Measurements from ENCODE around the gene SIRPA.
"Not testable (repeated sequence)": the region's sequence is repeated elsewhere in the genome, so short reads cannot be mapped to it uniquely, and the experiment has no call there.

The SIRPA gene

DNA sequence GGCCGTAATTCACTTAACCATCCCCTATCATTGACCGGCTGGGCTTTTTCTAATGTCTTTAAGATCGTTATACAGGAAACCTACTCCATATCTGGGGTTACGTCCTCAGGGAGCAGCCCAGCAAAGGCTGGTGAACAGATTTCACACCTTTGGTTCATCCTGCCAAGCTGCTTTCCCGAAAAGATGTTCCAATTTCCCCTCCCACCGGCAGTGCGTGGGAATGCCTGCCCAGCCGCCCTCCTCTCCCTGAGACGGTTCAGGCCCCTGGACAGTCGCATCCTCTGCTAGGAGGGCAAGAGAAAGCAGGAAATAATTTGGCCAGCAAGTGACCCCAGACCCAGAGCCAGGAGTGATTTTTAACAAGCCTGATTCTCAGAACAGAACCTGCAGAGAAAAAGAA is 16.3 kb downstream of the SIRPA start:
- DNase-seq: no peak

DNA sequence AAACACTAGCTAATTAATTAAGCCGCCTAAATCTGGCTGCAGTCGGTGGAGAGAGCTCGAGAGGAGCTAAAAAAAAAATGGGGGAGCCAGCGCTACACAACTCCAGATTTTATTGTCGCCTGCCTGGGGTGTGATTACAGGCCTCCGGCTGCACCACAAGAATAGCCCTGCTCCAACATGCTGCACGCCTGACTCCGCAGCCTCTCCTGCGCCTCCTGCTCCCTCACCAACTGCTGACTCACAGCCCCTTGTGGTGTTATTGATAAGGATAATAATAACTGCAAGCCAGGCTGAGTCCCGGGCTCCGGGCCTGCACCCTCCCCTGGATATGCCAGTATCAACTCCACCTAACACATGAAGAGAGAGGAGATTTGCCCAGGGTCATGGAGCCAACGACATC is 16.8 kb downstream of the SIRPA start:
- no peak for DNase-seq

DNA sequence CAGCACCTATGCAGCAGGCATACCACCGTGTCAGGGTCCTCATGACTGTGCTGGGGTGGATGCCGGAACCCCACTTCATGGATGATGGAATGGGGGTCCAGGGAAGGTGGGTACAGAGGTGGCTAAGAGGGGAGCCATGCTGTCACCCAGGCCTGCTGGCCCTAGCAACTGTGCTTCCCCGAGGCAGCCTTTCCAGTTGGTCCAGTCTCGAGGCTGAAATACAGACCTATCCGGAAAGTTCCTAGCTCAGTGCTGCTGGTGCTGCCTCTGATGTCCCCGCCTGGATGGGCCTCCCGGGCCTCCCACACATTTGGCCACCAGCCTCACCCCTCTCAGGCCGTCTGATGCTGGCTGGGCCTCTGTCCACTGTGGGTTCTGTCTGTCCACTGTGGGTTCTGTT is 17.4 kb downstream of the SIRPA start:
- DNase-seq: no peak

GRCh38 chr20:1915233-1915632 is 20.0 kb downstream of the SIRPA start:
- DNase-seq: not testable (repeated sequence)

- no peak for DNase-seq
Measured at GRCh38 chr20:1915725-1916124, 20.5 kb downstream of the SIRPA start.

GRCh38 chr20:1917786-1918185 is 22.6 kb downstream of the SIRPA start:
- DNase-seq: no peak

DNA sequence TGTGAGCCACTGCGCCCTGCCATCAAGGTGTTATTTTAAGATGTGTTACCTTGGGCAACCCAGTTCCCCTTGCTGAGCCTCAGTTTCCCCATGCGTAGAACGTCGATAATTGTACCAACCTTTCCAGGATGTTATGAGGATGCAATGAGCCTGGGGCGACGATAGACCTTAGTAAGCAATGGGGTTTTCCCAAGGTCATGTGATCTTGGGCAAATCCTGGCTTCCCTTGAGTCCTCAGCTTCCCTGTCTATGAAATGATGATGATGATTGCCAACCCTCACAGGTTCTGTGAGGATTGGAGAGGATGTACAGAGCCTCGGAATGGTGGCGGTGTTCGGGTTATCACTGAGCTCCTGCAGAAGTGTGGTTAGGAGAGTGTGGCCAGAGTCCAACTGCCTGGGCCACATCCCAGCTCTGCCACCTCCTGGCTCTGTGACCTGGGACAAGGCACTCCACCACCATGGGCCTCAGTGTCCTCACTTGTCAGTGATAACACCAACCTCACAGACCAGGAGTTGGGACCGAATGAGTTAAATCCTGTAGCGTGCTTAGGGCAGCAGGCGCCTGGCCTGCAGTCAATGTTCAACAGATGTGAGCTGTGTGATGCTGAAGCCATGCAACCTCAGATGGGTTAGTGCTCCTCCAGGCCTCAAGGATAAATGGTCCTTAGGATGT is 23.4 kb downstream of the SIRPA start:
- no peak for DNase-seq

DNA sequence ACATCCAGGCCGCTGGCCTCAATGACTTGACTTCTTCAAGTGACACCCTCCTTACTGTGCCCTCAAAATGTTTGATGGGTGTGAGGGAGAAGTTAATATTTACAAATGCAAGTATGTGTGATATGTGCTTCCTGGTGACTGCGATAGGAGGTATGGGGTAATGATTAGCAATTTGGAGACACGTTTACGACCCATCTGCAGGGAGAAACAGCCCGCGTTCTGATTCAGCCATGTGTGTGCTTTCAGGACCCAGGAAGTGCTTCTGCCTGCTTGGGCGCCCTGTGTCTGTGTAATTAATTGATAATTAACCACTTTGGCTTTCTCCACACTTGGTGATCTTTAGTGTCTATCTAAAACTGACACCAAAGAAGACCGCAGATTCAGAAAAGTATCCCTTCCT is 25.0 kb downstream of the SIRPA start:
- no peak for DNase-seq

DNA sequence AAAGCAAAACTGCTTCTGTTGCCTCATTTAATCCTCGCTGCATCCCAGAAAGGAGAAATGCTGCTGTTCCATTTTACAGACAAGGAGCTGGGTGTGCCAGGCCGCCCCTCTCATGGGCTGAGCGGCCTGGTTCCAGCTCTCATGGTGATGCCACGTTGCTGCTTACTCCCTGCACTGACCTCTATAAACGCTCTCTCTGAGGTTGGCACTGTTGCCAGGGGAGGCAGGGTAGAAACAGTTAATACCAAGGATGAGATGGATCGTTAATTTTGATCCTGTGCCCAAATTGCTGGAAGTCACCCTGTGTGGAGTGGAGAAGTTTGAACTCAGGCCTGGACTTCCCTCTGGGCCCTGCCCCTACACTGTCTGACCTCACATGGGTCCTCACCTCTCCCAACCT is 25.6 kb downstream of the SIRPA start:
- no peak for DNase-seq

DNA sequence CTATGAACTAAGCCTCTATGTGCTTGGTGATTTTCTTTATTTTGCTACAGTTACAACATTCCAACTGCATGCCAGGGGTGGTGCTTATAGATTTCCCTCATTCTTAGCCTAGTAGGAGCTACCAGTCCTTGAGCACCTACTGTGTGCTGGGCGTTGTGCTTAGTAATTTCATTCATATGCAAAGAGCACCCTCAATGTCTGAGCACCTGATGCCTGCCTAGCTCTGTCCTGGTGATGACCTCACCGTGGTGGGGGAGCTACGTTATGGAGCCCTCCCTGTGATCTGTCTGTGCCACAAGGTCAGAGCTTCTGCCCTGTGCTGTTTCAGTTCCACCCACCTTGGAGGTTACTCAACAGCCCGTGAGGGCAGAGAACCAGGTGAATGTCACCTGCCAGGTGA is 26.8 kb downstream of the SIRPA start:
- not testable (repeated sequence) for DNase-seq

DNA sequence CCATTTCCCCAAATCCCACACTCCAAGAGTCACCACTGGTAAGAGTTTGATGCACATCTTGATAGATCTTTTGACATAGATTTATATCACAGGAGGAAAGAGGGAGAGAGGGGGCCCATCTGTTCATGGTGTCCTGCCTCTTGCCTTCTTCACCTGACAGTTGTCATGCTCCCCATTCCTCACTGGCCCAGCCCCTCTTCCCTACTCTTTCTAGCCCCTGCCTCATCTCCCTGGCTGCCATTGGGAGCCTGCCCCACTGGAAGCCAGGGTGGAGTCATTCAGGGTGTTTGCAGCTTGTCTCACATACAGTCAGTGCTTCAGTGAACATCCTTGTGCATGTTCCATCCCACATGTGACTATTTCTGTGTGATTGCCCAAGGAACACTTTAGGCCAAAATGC is 27.6 kb downstream of the SIRPA start:
- DNase-seq: no peak

DNA sequence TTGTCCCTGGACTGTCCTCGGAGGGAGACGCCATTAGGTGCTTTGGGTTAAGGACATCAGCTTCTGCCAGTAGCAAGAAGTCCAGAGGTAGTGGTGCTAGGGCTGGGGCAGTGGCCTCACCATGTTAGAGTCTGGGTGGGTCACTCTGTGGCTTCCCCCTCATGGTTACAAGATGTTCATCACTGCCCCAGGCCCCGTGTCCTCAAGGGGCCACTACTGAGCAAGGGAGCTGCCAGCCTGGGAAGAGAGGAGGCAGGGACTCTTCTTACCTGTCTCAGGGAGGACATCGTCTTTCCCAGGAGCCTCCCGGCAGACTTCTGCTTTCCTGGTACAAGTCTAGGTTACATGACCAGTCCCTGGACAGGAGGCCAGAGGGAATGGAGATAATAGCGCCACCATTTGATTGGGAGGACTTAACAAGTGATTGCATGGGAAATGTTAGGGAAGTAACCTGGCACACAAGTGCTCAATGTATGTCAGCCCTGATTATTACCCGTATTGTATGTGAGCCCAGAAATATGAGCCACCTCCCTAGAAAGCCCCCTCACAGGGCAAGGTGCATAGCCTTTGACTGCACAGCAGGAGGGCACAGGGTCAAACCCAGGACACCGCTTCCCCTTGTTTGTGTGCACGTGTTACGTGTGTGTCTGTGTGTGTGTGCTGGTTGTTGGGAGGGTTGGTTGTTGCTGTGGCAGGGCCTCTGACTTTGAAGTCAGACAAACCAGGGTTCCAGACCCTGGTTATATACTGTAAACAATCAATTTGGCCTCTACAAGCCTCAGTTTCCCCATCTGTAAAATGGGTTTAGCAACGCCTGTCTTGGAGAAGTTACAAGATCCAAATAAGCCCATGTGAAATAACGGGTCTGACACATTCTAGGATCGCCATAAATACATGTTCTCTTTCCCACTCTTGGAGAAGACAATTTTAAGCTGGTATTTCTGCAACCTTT is 30.0 kb downstream of the SIRPA start:
- no peak for DNase-seq

DNA sequence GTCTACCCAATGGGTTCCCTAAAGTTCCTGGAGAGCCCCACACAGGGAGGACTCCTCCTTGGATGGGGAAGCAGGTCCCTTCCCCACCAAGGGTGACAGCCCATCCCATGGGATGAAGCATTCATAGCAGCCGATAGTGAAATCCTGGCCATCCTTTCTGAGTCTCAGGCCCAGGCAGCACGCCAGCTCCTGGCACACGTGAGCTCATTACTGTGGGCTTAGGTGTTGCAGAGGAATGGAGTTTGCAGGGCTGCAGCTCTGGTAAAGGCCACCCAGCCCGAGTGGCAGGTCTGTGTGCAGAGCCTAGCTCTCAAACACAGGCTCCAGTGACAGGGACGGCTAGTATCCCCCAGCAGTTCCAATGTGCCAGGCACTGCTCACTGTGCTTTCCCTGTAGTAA is 31.0 kb downstream of the SIRPA start:
- no peak for DNase-seq

DNA sequence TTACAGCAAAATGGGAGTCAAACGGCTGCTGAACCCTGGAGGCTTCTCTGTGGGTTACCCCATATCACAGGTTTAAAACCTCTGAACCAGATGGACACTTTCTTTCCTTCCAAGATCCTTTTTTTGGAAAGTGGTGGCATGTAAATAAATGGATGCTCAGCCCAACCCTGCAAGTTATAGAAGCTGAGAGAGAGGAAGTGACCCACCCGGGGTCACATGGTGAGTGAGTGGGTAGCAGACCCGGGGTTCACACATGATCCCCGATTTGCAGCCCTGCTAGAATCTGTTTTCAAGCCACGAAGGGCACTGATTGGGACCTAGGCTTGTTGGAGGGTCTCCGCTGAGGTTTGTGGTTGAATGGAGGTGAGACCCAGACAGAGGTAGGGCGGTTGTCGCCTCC is 32.0 kb downstream of the SIRPA start:
- no peak for DNase-seq

- DNase-seq: no peak
Measured at GRCh38 chr20:1928154-1928553, 32.9 kb downstream of the SIRPA start.

DNA sequence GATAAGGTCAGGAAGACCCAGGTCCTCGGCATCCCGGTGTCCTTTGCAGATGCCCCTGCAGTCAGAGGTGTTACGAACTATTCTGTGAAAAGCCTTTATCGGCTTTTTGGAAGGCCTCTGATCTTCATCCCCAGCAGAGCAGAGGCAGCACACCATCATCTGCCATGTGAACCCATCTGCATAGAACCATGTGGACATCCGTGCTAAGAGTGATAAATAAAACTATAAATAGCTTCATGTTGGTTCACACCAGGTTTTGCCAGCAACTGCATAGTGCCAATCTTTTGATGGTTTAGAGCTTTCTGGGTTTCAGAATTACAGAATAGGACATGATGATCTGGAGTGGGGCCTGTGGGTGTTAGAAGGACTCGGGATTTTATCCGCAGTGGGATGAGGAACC is 33.6 kb downstream of the SIRPA start:
- DNase-seq: no peak

GRCh38 chr20:1929460-1929859 is 34.3 kb downstream of the SIRPA start:
- no peak for DNase-seq

DNA sequence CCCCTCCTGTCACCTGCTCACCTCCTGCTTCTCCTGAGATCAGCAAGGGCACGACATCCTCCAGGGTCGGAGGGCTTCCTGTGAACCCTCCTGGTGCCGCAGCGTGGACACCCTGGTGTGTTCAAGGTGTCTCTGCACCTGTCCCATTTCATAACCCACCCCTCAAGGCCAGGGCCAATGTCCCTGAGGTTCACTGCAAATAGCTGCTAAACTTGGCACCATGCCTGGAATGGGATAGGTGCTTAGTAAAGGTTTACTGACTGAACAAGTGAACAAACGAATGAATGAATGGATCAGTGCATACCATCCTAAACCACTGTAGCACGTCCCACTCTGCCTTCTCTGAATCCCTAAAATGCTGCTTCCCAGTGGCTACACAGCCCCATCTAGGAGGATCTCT is 35.0 kb downstream of the SIRPA start:
- no peak for DNase-seq

DNA sequence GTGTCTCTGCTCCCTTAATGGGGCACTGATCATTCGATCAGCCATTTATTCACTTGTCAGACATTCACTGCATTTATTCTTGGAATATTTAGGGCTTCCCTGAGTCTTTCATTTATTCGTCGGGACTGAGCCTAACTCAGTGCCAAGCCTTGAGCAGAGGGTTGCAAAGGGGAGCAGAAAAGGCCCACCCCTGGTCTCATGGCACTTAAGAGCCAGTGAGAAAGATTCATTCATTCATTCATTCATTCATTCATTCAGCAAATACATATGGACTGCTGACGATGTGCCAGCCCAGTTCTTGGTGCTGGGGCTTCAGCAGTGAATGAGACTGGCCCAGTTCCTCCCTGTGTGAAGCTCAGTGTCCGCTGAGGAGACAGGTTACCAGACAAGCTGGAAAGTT is 36.6 kb downstream of the SIRPA start:
- DNase-seq: no peak

GRCh38 chr20:1932971-1933370 is 37.8 kb downstream of the SIRPA start:
- no peak for DNase-seq

DNA sequence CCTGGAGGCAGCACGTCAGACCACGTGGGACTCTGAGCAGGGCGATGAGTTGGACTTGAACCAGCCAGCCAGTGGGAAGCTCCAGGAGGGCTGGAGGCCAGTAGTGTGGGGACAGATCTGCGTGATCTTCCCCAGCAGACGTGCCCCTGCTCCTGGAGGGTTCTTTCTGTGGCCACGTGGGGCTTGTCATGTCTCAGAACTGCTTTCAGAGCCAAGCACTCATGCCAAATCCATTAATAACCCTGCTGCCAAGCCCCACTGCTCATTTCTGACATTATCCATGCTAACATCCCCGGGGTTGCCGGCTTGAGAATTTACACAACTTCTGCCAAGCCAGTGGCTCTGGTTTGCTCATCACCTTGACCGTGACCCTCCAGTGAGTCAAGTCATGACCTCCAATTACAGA is 38.3 kb downstream of the SIRPA start:
- DNase-seq: no peak

DNA sequence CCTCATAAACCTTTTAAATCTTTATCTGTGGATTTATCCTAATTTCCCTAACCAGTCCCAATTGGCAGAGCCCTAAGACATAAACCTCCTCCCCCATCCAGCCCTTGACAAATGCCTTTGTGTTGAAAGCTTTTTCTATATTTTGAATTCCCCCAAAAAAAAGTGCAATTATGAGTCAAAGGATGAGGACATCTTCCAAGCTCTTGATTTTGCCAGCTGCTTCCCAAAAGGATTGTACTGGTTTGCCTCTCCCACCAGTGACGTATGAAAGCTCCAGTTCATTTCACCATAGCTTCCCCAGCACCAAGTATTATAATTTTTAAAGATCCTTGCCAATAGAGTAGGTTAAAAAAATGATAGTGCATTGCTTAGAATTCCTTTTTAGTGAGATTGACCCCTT is 38.9 kb downstream of the SIRPA start:
- no peak for DNase-seq

GRCh38 chr20:1934721-1935573 is 39.7 kb downstream of the SIRPA start:
- no peak for DNase-seq
